ENCODE data around the gene HECA. TPM values are rescaled to one million over a fixed set of nuclear protein-coding genes. Genes with fewer than 3 reads are reported as not detected.

The HECA gene
- total and polyA plus RNA-seq, 2 of the 8 experiments (the other 6 are each of a cell fraction or from before 2014, with no cell fraction given), result 2.4 to 9.2 TPM

- Histone ChIP-seq H3K4ac (replicated peaks; ENCODE audit: insufficient read length, low read depth, low read length) (no peak overlapping the region), H3K79me1 (ENCODE audit: low read depth, low read length) (no peaks in the 10 kb centered on the region), H2BK120ac (replicated peaks; ENCODE audit: low read depth, low read length) (no peak overlapping the region), H4K91ac (replicated peaks; ENCODE audit: insufficient read length, low read length) (no peak overlapping the region), H3K27ac (ENCODE audit: low read depth, low read length) (no peak overlapping the region), H3K79me2 (ENCODE audit: control insufficient read depth in 1 of 2, insufficient read depth in 2 of 2, low read length in 2 of 2) (no peaks in the 10 kb centered on the region), H3K14ac (ENCODE audit: insufficient read length) (no peak overlapping the region), H3K4me1 (replicated peaks in 1 of 4; ENCODE audit: control insufficient read depth in 3 of 4, insufficient read depth in 4 of 4, low read length in 3 of 4) (peaks cover 0 to 2% (median 0%) of the 10 kb centered on the region in 4 experiments; a peak in 1 of 7 replicates), H3K23ac (ENCODE audit: insufficient read length) (no peak overlapping the region), H3K56ac (replicated peaks; ENCODE audit: insufficient read length, low read depth, low read length) (no peak overlapping the region), H3K4me2 (ENCODE audit: insufficient read depth in 1 of 2, low read depth in 2 of 2, low read length in 2 of 2) (no peak overlapping the region), H2AK5ac (ENCODE audit: low read depth, low read length) (no peak overlapping the region), H2AFZ (ENCODE audit: low read length) (no peak overlapping the region), H4K8ac (ENCODE audit: extremely low read depth, insufficient read depth, low read length) (no peak overlapping the region), H4K20me1 (replicated peaks in 1 of 2; ENCODE audit: control insufficient read depth in 1 of 2, insufficient read depth in 2 of 2, low read length in 2 of 2) (no peaks in the 10 kb centered on the region), H3K9ac (replicated peaks in 1 of 4; ENCODE audit: extremely low read depth in 1 of 4, low read depth in 3 of 4, low read length in 3 of 4) (no peak overlapping the region), H3K4me3 (ENCODE audit: extremely low read depth in 1 of 4, insufficient read depth in 2 of 4, low read depth in 3 of 4, low read length in 4 of 4) (no peak overlapping the region), H2BK15ac (ENCODE audit: low read length) (no peak overlapping the region), H2BK20ac (ENCODE audit: low read length) (no peak overlapping the region), H3K9me3 (ENCODE audit: insufficient read depth in 2 of 2, low read depth in 1 of 2, low read length in 1 of 2) (no peaks in the 10 kb centered on the region), H2BK12ac (ENCODE audit: low read depth, low read length) (no peak overlapping the region), H3K36me3 (ENCODE audit: control insufficient read depth in 2 of 4, insufficient read depth in 4 of 4, low read length in 3 of 4) (no peaks in the 10 kb centered on the region), H3K18ac (ENCODE audit: extremely low read depth, low read length) (no peak overlapping the region), H2BK5ac (ENCODE audit: low read depth, low read length) (no peak overlapping the region), H3K27me3 (replicated peaks in 1 of 4; ENCODE audit: control insufficient read depth in 3 of 4, extremely low read depth in 1 of 4, insufficient read depth in 3 of 4, low read length in 3 of 4) (no peaks in the 10 kb centered on the region), H3K23me2 (ENCODE audit: low read depth, low read length) (no peaks in the 10 kb centered on the region), H4K5ac (ENCODE audit: insufficient read length, low read depth, low read length) (no peak overlapping the region)
- TF ChIP-seq BRCA1 (IDR thresholded peaks at IDR 0.05; ENCODE audit: low read depth, low read length) (no peak), CTCF (IDR thresholded peaks at IDR 0.05; ENCODE audit: control extremely low read depth in 1 of 3, insufficient read depth in 1 of 3, low read depth in 1 of 3, low read length in 3 of 3) (no peak), POLR2AphosphoS5 (IDR thresholded peaks at IDR 0.05; ENCODE audit: low read depth, low read length) (no peak), KDM4A (IDR thresholded peaks at IDR 0.05; ENCODE audit: low read depth, low read length, severe bottlenecking) (no peak), CBX5 (IDR thresholded peaks at IDR 0.05; ENCODE audit: low read depth, low read length) (no peak), KDM5A (IDR thresholded peaks at IDR 0.05; ENCODE audit: low read length) (no peak), SRF (IDR thresholded peaks at IDR 0.05; ENCODE audit: low read depth, low read length) (no peak), RBBP5 (IDR thresholded peaks at IDR 0.05; ENCODE audit: borderline replicate concordance, low read depth, low read length) (no peak), BCL11A (IDR thresholded peaks at IDR 0.05; ENCODE audit: low read depth in 2 of 2, low read length in 2 of 2) (no peak)
- DNase-seq (ENCODE audit: low read depth in 1 of 2, low spot score in 2 of 2) (no peak), FAIRE-seq (no peak)
- CTCF ChIA-PET (ENCODE audit: partially characterized antibody), result interaction anchor here (0.8 to 3.6 kb wide), 2 partner anchors 45 to 296 kb away, joined by 3 to 13 read pairs; no protein-coding TSS in a partner anchor
- WGBS, 2 experiments (ENCODE audit: extremely low coverage in 1 of 2, insufficient coverage in 1 of 2, insufficient read length in 1 of 2, insufficient replicate concordance in 2 of 2, low coverage in 1 of 2, low lambda C conversion rate in 2 of 2, missing lambda C conversion rate in 1 of 2), result 83% methylated on average over 3 of the region's 3 CpGs; no CpG with 5 or more reads in 1 of the 2 experiments
- POLR2A ChIA-PET (ENCODE audit: partially characterized antibody), result no interaction called here
Measured at GRCh38 chr6:139112146-139112545, 22.7 kb upstream of the HECA start.
